Lower leg skin (tissue), 4 donors: ENCODE measurements around the gene VPS13D. TPM values are rescaled to one million over a fixed set of nuclear protein-coding genes. Genes with fewer than 3 reads are reported as not detected.

ENCODE experiments used
- DNase-seq, 2 donors: peaks; one replicate each; pipeline ENCODE4 v3.0.0-alpha.2; 2019; ENCODE audit warnings: low spot score in 2 of 2
- H3K4me3 ChIP-seq: fragments of 200-600 bp; sonication (generic); 2 replicates; pipeline ENCODE4 v1.5.1; 2017; ENCODE audit warnings: mild to moderate bottlenecking, low read depth; ENCODE audit not compliant: poor library complexity, severe bottlenecking
- CTCF ChIP-seq, 3 donors: fragments of 450-650 bp; IDR thresholded peaks; one replicate each; pipeline ENCODE4 v1.5.1; 2016; ENCODE audit warnings: antibody characterized with exemption in 3 of 3, mild to moderate bottlenecking in 3 of 3, moderate library complexity in 2 of 3
- POLR2A ChIP-seq, 2 donors: fragments of 450-650 bp; IDR thresholded peaks; one replicate each; pipeline ENCODE4 v1.6.1; 2016 to 2017; ENCODE audit warnings: antibody characterized with exemption in 2 of 2, mild to moderate bottlenecking in 1 of 2, moderate library complexity in 1 of 2
- WGBS, 2 donors: methylation state at CpG; one replicate each; pipeline ENCODE4 v1.1.5; 2018; 5-methylcytosine and 5-hydroxymethylcytosine counted together
- intact Hi-C: fragments of 100-400 bp; cut with DNase I; formaldehyde crosslinking; loops from one replicate; pipeline ENCODE4 v1.15.0; 2023; ENCODE audit warnings: low total_unique reads
- total RNA-seq, 4 donors: library from RNA; depleted of rRNA; stranded (reverse); fragments of >200 nt; gene quantifications; one replicate each; pipeline ENCODE4 v1.1.0, GENCODE V29; 2016

VPS13D gene
- total RNA-seq, 4 donors from 2014 or later = 96.5 to 200 (median 116) TPM

GRCh38 chr1:12397462-12398450 lies 167.9 kb downstream of the VPS13D start:
- no peak for DNase-seq
- intact Hi-C loops = no loop called here
- 73 to 78% methylated on average over 7 of the region's 7 CpGs for WGBS, 2 donors
- no peak overlapping the region for H3K4me3 ChIP-seq
- no peak for TF ChIP-seq CTCF (IDR thresholded peaks at IDR 0.05)
- TF ChIP-seq POLR2A (IDR thresholded peaks at IDR 0.05) = no peak

GRCh38 chr1:12398479-12398878 lies 168.6 kb downstream of the VPS13D start:
- 67 to 87% methylated on average over 6 of the region's 6 CpGs for WGBS, 2 donors
- no peak for DNase-seq
- no peak overlapping the region for H3K4me3 ChIP-seq
- intact Hi-C loops = no loop called here
- no peak for TF ChIP-seq CTCF (IDR thresholded peaks at IDR 0.05)
- TF ChIP-seq POLR2A (IDR thresholded peaks at IDR 0.05) = no peak

GRCh38 chr1:12400027-12400693 lies 170.3 kb downstream of the VPS13D start:
- no peak for DNase-seq
- intact Hi-C loops = no loop called here
- TF ChIP-seq CTCF (IDR thresholded peaks at IDR 0.05) (no peak), POLR2A (IDR thresholded peaks at IDR 0.05) (no peak)
- H3K4me3 ChIP-seq = no peak overlapping the region
- 93 to 98% methylated on average over 10 of the region's 10 CpGs for WGBS, 2 donors

GRCh38 chr1:12402159-12402673 lies 172.4 kb downstream of the VPS13D start:
- WGBS, 2 donors = 88 to 91% methylated on average over 3 of the region's 3 CpGs
- H3K4me3 ChIP-seq = no peak overlapping the region

GRCh38 chr1:12402842-12403241 lies 173.0 kb downstream of the VPS13D start:
- no peak for TF ChIP-seq CTCF (IDR thresholded peaks at IDR 0.05)
- intact Hi-C loops = no loop called here
- DNase-seq = no peak
- no peak overlapping the region for H3K4me3 ChIP-seq
- WGBS, 2 donors = 75 to 87% methylated on average over 1 of the region's 1 CpG

More at GRCh38 chr1:12402159-12402673, 172.4 kb downstream of the VPS13D start:
- no peak for DNase-seq
- TF ChIP-seq POLR2A (IDR thresholded peaks at IDR 0.05) (no peak), CTCF (IDR thresholded peaks at IDR 0.05) (no peak)
- intact Hi-C loops = no loop called here
